DOHH2 (cell line): ENCODE results near the gene CRTC3.

Source experiments
- H3F3A ChIP-seq: fragments of 200-600 bp; sonication (generic), shearing (Covaris generic); 2 replicates; pipeline ENCODE4 v1.6.0; 2016; ENCODE audit warnings: antibody characterized with exemption, mild to moderate bottlenecking; ENCODE audit not compliant: control insufficient read depth, insufficient read depth
- H3K27ac ChIP-seq: fragments of 200-600 bp; sonication (generic); 2 replicates; pipeline ENCODE4 v1.5.1; 2014; ENCODE audit warnings: low read depth, mild to moderate bottlenecking, low read length, moderate library complexity
- H3K27me3 ChIP-seq: fragments of 200-600 bp; sonication (generic); 2 replicates; pipeline ENCODE4 v1.6.1; 2014; ENCODE audit warnings: mild to moderate bottlenecking, low read length, mixed read lengths; ENCODE audit not compliant: control insufficient read depth
- H3K36me3 ChIP-seq: fragments of 200-600 bp; sonication (generic); 2 replicates; pipeline ENCODE4 v1.6.1; 2014; ENCODE audit warnings: mild to moderate bottlenecking, low read length, moderate library complexity, mixed read lengths; ENCODE audit not compliant: control insufficient read depth
- H3K4me1 ChIP-seq: fragments of 200-600 bp; sonication (generic); 2 replicates; pipeline ENCODE4 v1.6.1; 2014; ENCODE audit warnings: mild to moderate bottlenecking, low read length, mixed read lengths; ENCODE audit not compliant: control insufficient read depth
- H3K4me2 ChIP-seq: fragments of 200-600 bp; sonication (generic); 2 replicates; pipeline ENCODE4 v1.6.0; 2014; ENCODE audit warnings: mild to moderate bottlenecking, low read length, moderate library complexity
- H3K4me3 ChIP-seq: fragments of 200-600 bp; sonication (generic); 2 replicates; pipeline ENCODE4 v1.5.1; 2014; ENCODE audit warnings: mild to moderate bottlenecking, low read length, mixed read lengths
- H3K79me2 ChIP-seq: fragments of 200-600 bp; sonication (generic); 2 replicates; pipeline ENCODE4 v1.6.1; 2014; ENCODE audit warnings: mild to moderate bottlenecking, low read length, mixed read lengths; ENCODE audit not compliant: control insufficient read depth
- H3K9me2 ChIP-seq: fragments of 200-600 bp; sonication (generic); replicated peaks from 2 replicates; pipeline ENCODE4 v1.6.1; 2014; ENCODE audit warnings: mild to moderate bottlenecking, low read length, mixed read lengths; ENCODE audit not compliant: control insufficient read depth
- H3K9me3 ChIP-seq: fragments of 200-600 bp; sonication (generic); 2 replicates; pipeline ENCODE4 v1.6.1; 2014; ENCODE audit warnings: antibody characterized with exemption, low read length, mixed read lengths; ENCODE audit not compliant: control insufficient read depth, insufficient read depth
- H4K20me1 ChIP-seq: fragments of 200-600 bp; sonication (generic); 2 replicates; pipeline ENCODE4 v1.6.0; 2014; ENCODE audit warnings: low read depth, mild to moderate bottlenecking, antibody characterized with exemption, low read length, moderate library complexity; ENCODE audit not compliant: control insufficient read depth, insufficient read depth
- EZH2phosphoT487 ChIP-seq: fragments of 200-600 bp; sonication (generic); IDR thresholded peaks from 2 replicates; pipeline ENCODE4 v1.6.1; 2017; ENCODE audit warnings: borderline replicate concordance, mild to moderate bottlenecking, antibody characterized with exemption, low read length, moderate library complexity, mixed read lengths
- TF ChIP-seq, protein P1 (sequence below): fragments of 200-600 bp; sonication (generic); IDR thresholded peaks from one replicate; pipeline ENCODE4 v1.5.1; 2014; ENCODE audit warnings: antibody characterized with exemption, mild to moderate bottlenecking, low read depth, low read length; ENCODE audit not compliant: poor library complexity, severe bottlenecking

Gene CRTC3

DNA sequence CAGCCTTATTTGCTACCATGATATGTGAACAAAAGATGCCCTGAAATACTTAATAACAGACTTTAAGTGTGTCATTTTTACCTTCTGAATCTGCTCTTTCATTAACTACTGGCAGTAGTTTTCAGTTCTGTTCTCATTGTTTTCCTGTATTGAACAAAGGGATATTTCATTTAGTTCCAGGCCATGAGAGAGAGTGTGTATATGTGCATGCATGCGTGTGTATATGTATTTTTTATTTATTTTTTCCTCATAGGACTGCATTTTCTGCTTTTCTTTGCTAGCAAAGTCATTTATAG is 46.8 kb upstream of the CRTC3 start:
- H3K4me1 ChIP-seq: 0 out of 2 replicates have a peak, but pooled peaks cover 3% of the 10 kb centered on the region
- H3K4me3 ChIP-seq: no peak overlapping the region
- no peaks in the 10 kb centered on the region for H3K9me2 ChIP-seq
- no peak overlapping the region for H3K27ac ChIP-seq
- H4K20me1 ChIP-seq: no peaks in the 10 kb centered on the region
- no peaks in the 10 kb centered on the region for H3K27me3 ChIP-seq
- TF ChIP-seq EZH2phosphoT487: no peak
- no peaks in the 10 kb centered on the region for H3K79me2 ChIP-seq
- peaks cover 3% of the 10 kb centered on the region; the same call in 1 of the 2 replicates for H3F3A ChIP-seq
- peaks cover 79% of the 10 kb centered on the region for H3K36me3 ChIP-seq
- H3K9me3 ChIP-seq: no peaks in the 10 kb centered on the region
- no peak overlapping the region for H3K4me2 ChIP-seq

- H3K4me2 ChIP-seq: no peak overlapping the region
- no peaks in the 10 kb centered on the region for H4K20me1 ChIP-seq
- H3K4me1 ChIP-seq: 0 out of 2 replicates have a peak, but pooled peaks cover under 1% of the 10 kb centered on the region
- H3K9me2 ChIP-seq: no peaks in the 10 kb centered on the region
- no peaks in the 10 kb centered on the region for H3K79me2 ChIP-seq
- H3K9me3 ChIP-seq: no peaks in the 10 kb centered on the region
- H3K27ac ChIP-seq: no peak overlapping the region
- H3K4me3 ChIP-seq: no peak overlapping the region
- peaks cover 3% of the 10 kb centered on the region; the same call in 1 of the 2 replicates for H3F3A ChIP-seq
- no peaks in the 10 kb centered on the region for H3K27me3 ChIP-seq
- no peak for TF ChIP-seq EZH2phosphoT487
- TF ChIP-seq, protein P1, sequence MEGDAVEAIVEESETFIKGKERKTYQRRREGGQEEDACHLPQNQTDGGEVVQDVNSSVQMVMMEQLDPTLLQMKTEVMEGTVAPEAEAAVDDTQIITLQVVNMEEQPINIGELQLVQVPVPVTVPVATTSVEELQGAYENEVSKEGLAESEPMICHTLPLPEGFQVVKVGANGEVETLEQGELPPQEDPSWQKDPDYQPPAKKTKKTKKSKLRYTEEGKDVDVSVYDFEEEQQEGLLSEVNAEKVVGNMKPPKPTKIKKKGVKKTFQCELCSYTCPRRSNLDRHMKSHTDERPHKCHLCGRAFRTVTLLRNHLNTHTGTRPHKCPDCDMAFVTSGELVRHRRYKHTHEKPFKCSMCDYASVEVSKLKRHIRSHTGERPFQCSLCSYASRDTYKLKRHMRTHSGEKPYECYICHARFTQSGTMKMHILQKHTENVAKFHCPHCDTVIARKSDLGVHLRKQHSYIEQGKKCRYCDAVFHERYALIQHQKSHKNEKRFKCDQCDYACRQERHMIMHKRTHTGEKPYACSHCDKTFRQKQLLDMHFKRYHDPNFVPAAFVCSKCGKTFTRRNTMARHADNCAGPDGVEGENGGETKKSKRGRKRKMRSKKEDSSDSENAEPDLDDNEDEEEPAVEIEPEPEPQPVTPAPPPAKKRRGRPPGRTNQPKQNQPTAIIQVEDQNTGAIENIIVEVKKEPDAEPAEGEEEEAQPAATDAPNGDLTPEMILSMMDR: no peak
- H3K36me3 ChIP-seq: peaks cover 77% of the 10 kb centered on the region
These were observed 46.1 kb upstream of the CRTC3 start for GRCh38 chr15:90483637-90484036.

GRCh38 chr15:90487186-90487585 is 42.5 kb upstream of the CRTC3 start:
- Histone ChIP-seq H3K9me3 (no peaks in the 10 kb centered on the region), H4K20me1 (no peaks in the 10 kb centered on the region), H3K4me2 (no peak overlapping the region), H3F3A (0 out of 2 replicates have a peak, but pooled peaks cover 2% of the 10 kb centered on the region), H3K79me2 (no peaks in the 10 kb centered on the region), H3K4me1 (no peaks in the 10 kb centered on the region), H3K4me3 (no peak overlapping the region), H3K27me3 (no peaks in the 10 kb centered on the region), H3K36me3 (peaks cover 85% of the 10 kb centered on the region), H3K27ac (no peak overlapping the region), H3K9me2 (no peaks in the 10 kb centered on the region)
- TF ChIP-seq, protein P1: no peak
- no peak for TF ChIP-seq EZH2phosphoT487

DNA sequence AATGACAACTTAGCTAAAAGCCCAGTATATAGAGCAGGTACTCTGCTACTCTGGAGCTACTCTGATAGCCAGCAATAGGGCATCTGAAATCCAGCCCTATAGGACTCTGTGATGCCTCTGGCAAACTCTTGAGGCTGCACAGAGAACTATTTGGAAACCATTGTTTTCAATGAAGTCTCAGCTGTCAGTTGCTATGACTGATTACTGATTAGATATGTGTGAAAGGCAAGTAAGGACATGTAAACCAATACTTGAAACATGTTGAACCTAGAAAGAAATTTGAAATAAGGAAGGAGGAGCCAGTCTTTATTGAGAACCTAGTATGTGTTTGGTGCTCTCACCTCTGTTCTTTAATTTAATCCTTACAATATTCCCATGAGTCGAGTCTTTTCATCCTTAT is 40.2 kb upstream of the CRTC3 start:
- Histone ChIP-seq H3F3A (0 out of 2 replicates have a peak, but pooled peaks cover 4% of the 10 kb centered on the region), H3K36me3 (peaks cover 86% of the 10 kb centered on the region), H4K20me1 (no peaks in the 10 kb centered on the region), H3K9me3 (no peaks in the 10 kb centered on the region), H3K4me1 (no peaks in the 10 kb centered on the region), H3K79me2 (no peaks in the 10 kb centered on the region), H3K4me2 (no peak overlapping the region), H3K9me2 (no peaks in the 10 kb centered on the region), H3K27me3 (no peaks in the 10 kb centered on the region), H3K4me3 (no peak overlapping the region), H3K27ac (no peak overlapping the region)
- TF ChIP-seq, protein P1: no peak
- TF ChIP-seq EZH2phosphoT487: no peak
